Uterine smooth muscle cell (primary cell): ENCODE results near the gene LRRC8C. TPM values are rescaled to one million over a fixed set of nuclear protein-coding genes. Genes with fewer than 3 reads are reported as not detected.

ENCODE experiments used
- total RNA-seq: library from RNA; depleted of rRNA; stranded (reverse); fragments of >200 nt; gene quantifications from 2 replicates; pipeline ENCODE4 v1.2.3, GENCODE V29; 2014

LRRC8C gene
- total RNA-seq: 6.1 and 9.2 TPM in 2 replicates

GRCh38 chr1:89632657-89633247 lies at the start of gene LRRC8C:
Gene LRRC8C, plus strand, starts transcription at chr1:89633120. Its CDS starts 53,354 bp downstream, at chr1:89686474.

Other genes starting within 250 kb of the LRRC8C start
- gene LRRC8B, start 108.3 kb upstream of the LRRC8C start, total RNA-seq: 0.75 and 1.8 TPM in 2 replicates
- 11.8 and 16.6 TPM in 2 replicates for gene LRRC8D, start 187.9 kb downstream of the LRRC8C start, total RNA-seq